Measurements from ENCODE around the gene KIF3A.
"Not testable (repeated sequence)": the region's sequence is repeated elsewhere in the genome, so short reads cannot be mapped to it uniquely, and the experiment has no call there.

KIF3A gene

DNA sequence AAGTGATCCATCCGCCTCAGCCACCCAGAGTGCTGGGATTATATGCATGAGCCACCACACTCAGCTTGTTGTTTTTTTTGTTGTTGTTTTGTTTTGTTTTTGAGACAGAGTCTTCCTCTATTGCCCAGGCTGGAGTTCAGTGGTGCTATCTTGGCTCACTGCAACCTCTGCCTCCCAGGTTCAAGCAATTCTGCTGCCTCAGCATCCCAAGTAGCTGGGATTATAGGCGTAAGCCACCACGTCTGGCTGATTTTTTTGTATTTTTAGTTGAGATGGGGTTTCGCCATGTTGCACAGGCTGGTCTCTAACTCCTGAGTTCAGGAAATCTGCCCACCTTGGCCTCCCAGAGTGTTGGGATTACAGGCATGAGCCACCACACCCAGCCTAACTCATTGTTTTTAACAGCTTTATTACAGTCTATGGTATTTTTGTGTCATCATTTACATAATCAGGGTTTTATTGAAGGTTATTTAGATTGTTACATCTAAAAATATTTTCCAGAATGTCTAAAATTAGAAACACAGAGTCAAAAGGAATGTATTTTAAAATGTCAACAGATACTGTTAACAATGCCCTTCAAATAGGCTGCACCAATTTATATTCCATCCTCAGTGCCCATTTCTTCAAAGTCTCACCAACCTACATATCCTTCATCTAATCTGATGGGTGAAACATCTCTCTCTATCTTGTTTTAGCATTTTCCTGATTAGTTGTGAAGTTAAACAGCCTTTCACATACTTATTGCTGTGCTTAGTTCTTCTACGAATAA, 18.6 kb downstream of the KIF3A start:
- no peak for DNase-seq (ENCODE audit: low read depth in 2 of 2)

DNA sequence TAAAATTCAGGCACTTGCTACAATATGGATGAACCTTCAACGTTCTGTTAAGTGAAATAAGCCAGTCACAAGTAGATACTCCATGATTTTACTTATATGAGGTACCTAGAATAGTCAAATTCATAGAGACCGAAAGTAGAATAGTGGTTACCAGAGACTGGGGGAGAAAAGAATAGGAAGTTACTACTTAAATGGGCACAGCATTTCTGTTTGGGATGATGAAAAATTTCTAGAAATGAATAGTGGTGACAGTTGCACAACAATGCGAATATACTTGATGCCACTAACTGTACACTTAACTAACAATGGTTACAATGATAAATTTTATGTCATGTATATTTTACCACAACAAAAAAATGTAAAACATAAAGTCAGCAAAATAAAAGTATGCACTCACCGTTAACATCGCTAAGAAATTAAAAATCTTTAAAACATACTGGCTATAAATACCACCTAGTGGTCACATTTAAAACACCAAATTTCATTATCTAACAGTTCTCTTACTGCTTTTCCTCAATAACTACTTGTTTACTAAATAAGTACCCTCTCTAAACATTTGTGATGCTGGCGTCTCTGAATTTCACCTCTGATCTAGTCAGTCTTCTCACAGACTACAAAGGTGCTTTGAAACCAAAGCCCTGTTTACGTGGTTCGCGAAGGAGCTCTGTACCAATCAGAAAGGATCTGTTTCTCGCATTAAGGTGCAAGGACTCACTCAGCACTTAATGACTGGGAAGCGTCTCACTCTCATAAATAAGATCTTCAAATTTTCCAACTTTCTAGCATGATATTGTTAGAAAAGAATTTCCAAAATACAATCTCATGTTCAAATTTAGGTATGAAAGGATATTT, 22.7 kb downstream of the KIF3A start:
- DNase-seq (ENCODE audit: low read depth in 2 of 2), result no peak

DNA sequence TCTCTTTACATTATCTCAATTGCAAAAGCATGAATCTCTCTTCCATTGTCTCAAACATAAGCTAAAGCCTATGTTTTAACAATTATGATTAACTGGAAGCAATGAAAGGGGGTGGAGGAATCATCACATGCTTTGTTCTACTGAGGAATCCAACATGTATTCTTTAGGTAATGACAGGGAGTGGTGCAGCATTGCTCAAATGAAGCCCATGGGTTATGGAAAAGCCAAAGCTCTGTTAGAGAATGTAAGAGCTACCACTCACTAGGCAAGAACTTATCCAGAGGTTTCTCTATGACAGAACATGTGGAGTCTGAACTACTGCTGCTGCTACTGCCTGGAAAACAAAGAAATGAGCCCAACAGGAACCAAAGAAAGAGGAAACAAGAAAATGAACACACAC, 28.7 kb downstream of the KIF3A start:
- DNase-seq (ENCODE audit: low read depth in 2 of 2), result no peak

DNA sequence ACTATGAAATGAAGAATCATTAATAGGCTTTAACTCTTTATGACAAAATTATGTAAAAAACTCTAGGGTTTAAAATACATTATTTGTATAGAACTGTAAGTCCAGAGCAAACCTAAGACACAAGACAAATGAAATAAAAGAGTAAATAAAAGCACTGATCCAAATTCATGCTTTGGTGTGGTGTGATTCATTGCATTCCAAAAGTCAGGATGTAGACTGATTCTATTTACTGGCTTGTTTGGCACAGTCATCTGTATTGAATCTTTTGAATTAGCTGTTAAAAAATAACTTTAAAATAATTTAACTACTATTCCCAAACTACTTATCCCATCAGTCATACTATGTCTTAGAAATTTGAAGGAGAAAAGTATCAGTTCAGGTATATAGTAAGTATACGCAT, 32.5 kb downstream of the KIF3A start:
- DNase-seq (ENCODE audit: low read depth in 2 of 2), result no peak

DNA sequence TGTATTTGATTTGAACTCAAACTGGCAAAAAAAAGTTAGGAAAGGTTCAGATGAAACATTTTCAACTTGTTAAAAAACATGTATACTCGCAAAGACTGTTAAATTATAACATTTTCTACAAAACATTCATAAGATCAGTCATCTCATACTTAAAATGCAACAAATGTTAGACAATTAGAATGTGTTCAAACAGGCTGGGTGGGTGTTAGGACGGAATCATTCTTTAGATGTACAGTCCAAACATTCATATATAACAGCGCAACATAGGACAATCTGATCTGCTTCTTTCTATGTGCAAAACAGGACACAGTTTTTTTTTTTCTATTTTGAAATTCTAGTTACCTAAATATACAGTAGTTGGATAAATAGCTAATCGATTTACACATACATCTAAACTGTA, 41.4 kb downstream of the KIF3A start:
- DNase-seq (ENCODE audit: low read depth in 2 of 2), result no peak

DNA sequence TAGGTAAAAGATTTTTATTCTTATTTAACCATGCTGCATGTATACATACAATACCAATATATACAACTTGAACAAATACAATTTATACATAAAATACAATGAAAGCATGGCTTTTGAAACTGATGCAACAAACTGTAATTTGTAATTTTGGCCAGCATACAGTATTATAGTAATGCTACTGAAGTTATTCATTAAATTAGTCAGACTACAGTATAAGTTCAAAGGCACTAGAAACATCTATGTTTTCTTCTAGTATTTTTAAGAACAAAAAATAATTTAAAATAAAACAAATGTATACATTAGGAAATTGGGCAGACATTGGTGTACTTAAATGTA, 44.7 kb downstream of the KIF3A start:
- no peak for DNase-seq (ENCODE audit: low read depth in 2 of 2)

DNA sequence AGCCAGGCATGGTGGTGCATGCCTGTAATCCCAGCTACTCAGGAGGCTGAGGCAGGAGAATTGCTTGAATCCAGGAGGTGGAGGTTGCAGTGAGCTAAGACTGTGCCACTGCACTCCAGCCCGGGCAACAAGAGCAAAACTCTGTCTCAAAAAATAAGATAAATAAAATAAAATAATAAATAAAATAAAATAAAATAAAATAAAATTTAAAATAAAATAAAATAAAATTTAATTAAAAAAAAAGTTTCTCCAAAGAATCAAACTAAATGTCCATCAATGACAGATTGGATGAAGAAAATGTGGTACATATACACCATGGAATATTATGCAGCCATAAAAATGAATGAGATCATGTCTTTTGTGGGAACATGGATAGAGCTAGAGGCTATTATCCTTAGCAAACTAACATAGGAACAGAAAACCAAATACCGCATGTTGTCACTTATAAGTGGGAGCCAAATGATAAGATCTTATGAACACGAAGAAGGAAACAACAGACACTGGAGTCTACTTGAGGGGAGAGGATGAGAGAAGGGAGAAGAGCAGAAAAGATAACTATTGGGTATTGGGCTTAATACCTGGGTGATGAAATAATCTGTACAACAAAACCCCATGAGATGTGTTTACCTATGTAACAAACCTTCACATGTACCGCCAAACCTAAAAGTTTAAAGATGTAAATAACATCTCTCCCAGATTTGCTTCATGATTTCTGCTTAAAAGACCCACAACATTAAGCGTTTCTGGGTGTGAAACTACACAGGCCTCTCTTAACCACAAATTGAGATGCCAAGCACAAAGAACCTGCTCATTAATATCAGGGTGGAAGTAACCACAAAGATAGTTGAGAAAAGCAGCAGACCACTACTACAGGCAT, 45.4 kb downstream of the KIF3A start:
- not testable (repeated sequence) for DNase-seq (ENCODE audit: low read depth in 2 of 2)

DNA sequence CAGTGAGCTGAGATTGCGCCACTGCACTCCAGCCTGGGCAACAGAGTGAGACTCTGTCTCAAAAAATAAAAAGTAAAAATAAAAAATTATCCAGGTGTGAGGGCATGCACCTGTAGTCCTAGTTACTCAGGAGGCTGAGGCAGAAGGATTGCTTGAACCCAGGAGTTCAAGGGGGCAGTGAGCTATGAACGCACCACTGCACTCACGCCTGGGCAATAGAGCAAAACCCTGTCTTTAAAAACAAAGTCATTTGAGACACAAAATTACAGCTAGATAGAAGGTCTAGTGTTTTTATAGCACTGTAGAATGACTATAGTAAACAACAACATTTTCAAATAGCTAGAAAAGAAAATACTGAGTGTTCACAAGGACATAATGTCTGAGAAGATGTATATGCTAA, 47.2 kb downstream of the KIF3A start:
- DNase-seq (ENCODE audit: low read depth in 2 of 2), result no peak

DNA sequence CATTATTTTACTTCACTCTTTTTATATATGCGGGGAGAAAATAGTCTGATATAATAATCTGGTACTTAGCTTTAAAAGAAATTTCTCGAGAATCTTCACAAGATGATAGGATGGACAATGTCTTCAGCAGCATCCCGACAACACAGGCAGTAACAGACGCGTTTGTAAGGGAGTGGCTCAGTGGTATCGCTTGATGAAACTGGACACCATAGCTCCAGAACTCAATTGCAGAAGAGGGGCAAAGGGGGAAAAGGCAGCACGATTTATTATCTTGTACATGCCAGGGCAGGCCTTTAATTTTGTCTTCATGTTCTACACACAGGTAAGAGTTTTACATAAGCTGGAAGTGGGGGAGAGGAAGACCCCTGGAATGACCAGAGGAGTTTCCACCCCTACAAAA, 47.8 kb downstream of the KIF3A start:
- no peak for DNase-seq (ENCODE audit: low read depth in 2 of 2)

DNA sequence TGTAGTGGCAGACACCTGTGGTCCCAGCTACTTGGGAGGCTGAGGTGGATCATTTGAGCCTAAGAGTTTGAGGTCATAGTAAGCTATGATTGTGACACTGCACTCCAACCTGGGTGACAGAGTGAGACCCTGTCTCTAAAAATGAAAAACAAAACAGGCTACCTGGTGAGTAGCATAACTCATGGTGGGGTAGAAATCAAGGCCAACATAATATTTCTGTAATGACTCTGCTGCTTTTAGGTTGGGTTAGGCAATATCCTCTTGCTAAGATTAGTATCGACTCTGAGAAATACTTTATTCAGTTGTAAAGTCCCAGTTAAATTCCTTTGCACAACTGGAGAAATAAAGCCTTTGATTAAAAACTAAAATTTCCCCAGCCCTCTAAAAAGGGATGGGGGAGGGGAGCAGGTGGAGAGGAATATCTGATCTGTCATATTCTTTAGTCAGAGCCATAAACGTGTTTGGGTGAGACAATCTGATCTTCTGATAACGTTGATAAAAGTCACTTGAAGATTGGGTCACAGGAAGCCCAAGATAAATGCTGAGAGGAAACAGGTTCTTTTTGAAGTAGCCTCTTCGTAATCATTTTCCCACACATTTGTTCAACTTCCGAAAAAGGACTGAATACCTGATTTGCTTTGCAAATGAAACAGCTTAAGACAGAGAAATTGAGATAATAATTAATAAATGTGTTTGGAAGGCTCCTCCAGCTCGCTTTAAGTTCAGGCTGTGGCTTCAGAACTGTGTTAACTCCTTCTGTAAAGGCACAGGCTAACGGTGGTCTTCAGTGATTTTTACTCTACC, 48.6 kb downstream of the KIF3A start:
- no peak for DNase-seq (ENCODE audit: low read depth in 2 of 2)

DNA sequence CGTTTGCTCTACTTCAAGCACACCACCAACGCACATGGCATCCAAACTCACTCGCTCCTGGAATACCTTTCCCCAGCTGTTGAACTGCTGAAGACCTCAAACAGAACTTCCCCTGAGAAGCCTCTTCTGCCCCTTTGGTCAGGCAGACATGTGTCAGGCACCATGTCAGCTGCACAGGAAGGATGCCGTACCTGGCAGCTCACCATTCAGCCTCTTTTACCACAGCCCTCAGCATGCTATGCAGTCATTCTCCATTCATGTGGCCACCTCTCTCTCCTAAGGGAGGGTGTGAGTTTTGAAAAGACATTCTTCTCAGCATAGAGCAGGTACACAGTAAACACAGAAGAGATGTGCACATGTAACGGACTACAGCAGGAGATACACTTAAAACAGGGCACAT, 49.4 kb downstream of the KIF3A start:
- DNase-seq (ENCODE audit: low read depth in 2 of 2), result no peak

DNA sequence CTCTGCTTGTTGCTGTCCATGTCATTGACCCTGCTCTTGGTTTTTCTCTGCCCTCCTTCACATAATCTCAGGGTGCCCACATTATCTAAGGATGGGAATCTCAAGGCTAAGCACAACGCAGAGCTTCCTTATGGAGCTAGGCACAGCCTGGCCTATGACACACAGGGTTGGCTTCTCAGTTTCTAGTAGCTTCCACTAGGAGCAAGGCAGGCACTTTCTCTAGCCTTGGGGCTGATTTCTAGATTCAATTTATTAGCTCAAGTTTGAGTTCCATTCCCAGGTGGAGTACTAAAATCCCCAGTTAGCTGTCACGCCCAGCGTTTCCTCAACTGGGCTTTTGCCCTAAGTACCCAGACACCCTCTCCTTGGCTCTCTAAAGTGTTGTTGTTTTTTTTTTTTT, 51.2 kb downstream of the KIF3A start:
- DNase-seq (ENCODE audit: low read depth in 2 of 2), result no peak

DNA sequence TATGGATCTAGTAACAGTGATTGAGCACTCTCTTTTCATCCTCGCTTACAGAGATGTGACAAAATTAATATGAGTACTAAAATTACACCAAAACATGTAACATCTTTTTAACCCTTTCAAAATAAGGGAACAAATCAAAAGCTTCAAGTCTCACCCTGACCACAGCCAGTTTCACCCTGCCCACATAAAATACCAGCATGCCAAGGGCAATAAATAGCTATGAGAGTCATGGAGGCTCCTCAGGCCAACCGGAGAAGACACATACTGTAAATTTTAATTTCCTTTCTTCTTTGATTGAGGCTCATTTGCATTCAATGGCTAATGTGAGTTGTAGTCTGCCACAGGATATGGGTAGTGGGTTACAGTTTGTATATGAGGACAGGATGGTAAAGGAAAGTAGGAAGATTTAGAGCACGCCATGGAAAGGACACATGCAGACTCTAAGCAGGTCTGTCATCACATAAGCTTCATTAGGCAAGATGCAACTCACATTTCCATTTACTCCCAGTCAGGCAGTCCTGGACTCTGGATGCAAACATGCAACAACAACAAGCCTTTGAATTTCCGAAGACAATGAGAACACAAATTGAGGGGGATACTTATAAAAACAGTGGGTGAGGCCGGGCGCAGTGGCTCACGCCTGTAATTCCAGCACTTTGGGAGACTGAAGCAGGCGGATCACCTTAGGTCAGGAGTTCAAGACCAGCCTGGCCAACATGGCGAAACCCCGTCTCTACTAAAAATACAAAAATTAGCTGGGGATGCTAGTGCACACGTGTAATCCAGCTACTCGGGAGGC, 52.2 kb downstream of the KIF3A start:
- DNase-seq (ENCODE audit: low read depth in 2 of 2), result no peak

DNA sequence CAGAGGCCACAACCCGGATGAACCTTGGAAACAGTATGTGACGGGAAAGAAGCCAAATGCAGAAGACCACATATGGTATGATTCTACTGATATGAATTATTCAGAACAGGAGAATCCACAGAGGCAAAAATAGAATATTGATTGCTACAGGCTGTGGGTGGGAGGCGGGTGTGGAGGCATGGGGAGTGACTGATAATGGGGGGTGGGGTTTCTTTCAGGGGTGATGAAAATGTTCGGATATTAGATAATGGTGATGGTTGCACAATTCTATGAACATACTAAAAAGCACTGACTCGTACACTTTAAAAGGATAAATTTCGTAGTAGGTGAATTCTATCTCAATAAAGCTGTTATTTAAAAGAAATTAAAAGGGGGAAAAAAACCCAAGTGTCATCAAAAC, 52.9 kb downstream of the KIF3A start:
- no peak for DNase-seq (ENCODE audit: low read depth in 2 of 2)

DNA sequence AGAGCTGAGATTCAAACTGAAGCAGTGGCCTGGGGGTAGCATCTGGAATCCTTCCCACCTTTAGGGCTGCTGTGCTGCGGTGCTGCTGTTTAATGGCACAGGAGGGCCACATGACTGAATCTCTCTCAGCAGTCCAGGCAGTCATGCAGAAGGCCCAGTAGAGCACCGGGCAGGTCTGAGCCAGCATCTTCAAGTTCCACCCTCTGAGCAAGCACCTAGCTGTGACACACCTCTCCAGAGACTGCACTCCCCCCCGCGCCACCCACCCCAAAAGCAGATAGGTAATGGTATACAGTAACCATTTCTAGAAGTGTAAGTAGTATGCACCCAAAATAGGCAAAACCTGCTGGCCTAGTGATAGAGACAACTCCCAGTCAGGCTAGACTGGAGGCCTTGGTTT, 55.4 kb downstream of the KIF3A start:
- DNase-seq (ENCODE audit: low read depth in 2 of 2), result no peak

DNA sequence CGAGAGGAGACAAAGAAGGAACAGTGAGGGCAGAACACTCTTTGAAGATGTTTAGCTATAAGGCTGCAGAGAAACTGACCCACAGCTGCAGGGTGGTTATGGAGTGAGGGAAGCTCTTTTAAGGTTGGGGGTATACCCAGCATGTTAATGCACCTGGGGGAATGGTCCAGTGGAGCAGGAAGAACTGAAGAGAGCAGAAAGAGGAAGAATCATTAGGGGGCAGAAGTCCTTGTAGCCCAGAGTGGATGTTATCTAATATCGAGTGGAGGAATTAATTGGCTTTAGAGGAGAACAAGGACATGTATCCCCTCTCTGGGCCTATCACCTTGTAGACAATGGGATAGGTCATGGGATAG, 55.9 kb downstream of the KIF3A start:
- DNase-seq (ENCODE audit: low read depth in 2 of 2), result no peak

DNA sequence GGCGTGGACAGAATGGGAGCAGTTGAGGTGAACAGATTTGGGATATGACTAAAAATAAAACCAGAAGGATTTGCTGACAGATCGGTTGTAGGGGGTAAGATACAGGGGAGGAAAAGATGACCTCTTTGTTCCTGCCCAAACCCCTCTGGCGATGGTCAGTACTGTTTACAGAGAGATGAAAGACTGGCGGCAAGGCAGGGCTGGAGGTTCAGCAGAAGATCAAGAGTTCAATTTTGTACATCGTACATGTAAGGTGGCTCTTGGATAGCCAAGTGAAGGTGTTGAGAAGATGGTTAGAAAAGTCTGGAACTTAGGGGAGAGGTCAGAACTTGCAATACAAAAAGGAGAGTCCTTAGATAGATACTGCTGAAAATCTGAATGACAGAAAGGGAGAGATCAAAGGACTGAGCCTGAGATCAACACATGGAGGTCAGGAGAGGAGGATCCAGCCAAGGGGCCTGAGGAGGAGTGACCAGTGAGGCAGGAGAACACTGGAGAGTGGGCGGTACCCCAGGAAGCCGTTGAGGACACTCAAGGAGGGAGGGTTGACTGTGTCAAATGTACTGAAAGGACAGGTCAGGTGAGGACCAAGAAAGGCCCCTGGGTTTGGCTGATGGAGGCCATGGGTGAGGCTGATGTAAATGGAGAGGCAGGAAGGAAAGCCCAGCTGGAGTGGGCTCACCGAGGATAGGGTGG, 56.4 kb downstream of the KIF3A start:
- DNase-seq (ENCODE audit: low read depth in 2 of 2), result no peak

DNA sequence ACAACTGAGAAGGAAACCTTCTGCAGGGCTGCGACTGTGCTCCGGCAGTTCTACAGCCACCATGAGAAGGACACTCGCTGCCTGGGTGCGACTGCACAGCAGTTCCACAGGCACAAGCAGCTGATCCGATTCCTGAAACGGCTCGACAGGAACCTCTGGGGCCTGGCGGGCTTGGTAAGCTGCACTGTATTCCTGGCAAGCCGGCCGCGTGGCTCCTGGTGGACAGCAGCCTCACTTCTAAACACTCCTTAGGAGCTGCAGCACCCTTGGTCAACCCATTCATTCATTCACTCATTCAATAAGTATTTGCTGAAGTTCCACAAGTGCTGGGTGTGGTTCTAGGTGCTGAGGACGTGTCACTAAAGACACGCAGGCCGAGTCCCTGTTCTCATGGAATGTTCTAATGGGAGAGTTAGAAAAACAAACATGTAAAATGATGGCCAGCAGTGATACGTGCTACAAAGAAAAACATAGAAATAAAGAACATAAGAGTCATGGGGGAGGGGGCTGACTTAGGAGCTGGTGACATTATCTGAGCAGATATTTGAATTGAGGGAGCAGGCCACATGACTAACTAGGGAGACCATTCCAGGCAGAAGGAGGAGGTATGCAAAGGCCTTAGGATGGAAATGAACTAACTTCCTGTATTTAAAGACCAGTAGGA, 57.5 kb downstream of the KIF3A start:
- no peak for DNase-seq (ENCODE audit: low read depth in 2 of 2)

DNA sequence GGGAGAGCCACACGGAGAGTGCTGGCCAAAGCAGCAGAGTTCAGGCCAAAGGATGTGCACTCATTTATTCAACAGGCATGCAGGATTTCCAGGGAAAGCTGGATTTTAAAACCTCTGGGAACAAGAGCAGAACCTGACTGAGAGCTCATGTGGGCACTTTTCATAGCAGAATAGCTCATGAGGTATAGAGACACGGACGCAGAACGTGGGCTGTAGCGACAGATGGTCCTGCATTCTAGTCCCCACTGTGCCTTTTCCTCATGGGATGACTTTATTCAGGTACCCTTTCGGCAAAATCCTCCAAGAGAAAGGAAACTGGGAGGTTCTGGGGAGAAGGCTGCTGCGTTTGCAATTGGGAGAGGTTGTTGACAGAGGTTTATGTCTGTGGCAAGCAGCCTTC, 58.2 kb downstream of the KIF3A start:
- no peak for DNase-seq (ENCODE audit: low read depth in 2 of 2)

DNA sequence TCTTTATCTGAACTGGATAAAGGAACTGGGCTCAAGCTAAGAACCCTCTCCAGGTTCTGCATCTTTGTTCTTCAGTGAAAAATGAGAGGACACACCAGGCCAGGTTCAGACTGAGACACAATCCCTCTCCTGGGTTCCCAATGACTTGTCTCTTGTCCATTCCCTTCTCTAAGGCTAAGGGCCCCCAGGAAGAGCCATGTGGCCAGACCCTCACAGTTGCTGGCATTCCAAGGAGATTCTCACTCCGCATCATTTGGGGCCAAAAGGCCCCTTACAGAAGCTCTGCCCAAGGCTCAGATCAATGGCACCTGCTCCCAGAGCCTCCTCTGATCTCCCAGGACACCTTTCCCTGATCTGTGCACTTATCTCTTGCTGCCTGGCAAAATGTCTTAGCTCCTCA, 58.6 kb downstream of the KIF3A start:
- no peak for DNase-seq (ENCODE audit: low read depth in 2 of 2)

Measured in stimulated activated CD8-positive, alpha-beta memory T cell treated with anti-CD3 and anti-CD28 coated beads, Interleukin-2, amount 100 ng/mL, for 1 hour (primary cell).